Mesenchymal stem cell (in vitro differentiated cells and primary cell): ENCODE results near the gene HDAC4.

Source experiments
- DNase-seq: peaks from one replicate; pipeline ENCODE4 v3.0.0-alpha.2; 2013
- H2AFZ ChIP-seq: one replicate; pipeline ENCODE4 v1.6.1; 2013; ENCODE audit warnings: low read depth, mild to moderate bottlenecking, control low read depth, inconsistent platforms, low read length, moderate library complexity
- H2AK5ac ChIP-seq: 2 replicates; pipeline ENCODE4 v1.6.1; 2013; ENCODE audit warnings: low read length, moderate library complexity, mild to moderate bottlenecking, inconsistent platforms; ENCODE audit not compliant: severe bottlenecking
- H2BK120ac ChIP-seq: one replicate; pipeline ENCODE4 v1.6.1; 2013; ENCODE audit warnings: low read depth, mild to moderate bottlenecking, inconsistent platforms, low read length, moderate library complexity
- H2BK12ac ChIP-seq, 2 experiments: one replicate each; pipeline ENCODE4 v1.6.1; 2013; ENCODE audit warnings: inconsistent platforms in 2 of 2, low read length in 2 of 2, mild to moderate bottlenecking in 2 of 2, moderate library complexity in 2 of 2, control low read depth in 1 of 2
- H2BK15ac ChIP-seq: one replicate; pipeline ENCODE4 v1.6.1; 2013; ENCODE audit warnings: mild to moderate bottlenecking, low read depth, inconsistent platforms; ENCODE audit not compliant: poor library complexity, severe bottlenecking
- H2BK5ac ChIP-seq: 2 replicates; pipeline ENCODE4 v1.6.1; 2013; ENCODE audit warnings: low read depth, mild to moderate bottlenecking, low read length, control low read depth, inconsistent platforms; ENCODE audit not compliant: poor library complexity, severe bottlenecking
- H3K14ac ChIP-seq, 2 experiments: one replicate each; pipeline ENCODE4 v1.6.1; 2013; ENCODE audit warnings: inconsistent platforms in 2 of 2, low read length in 2 of 2, control low read depth in 1 of 2, mild to moderate bottlenecking in 1 of 2, moderate library complexity in 1 of 2
- H3K18ac ChIP-seq, 2 experiments: one replicate each; pipeline ENCODE4 v1.6.1; 2013; ENCODE audit warnings: inconsistent platforms in 2 of 2, low read length in 2 of 2, control low read depth in 1 of 2, low read depth in 1 of 2, mild to moderate bottlenecking in 1 of 2
- H3K23ac ChIP-seq, 2 experiments: one replicate each; pipeline ENCODE4 v1.6.1; 2013; ENCODE audit warnings: inconsistent platforms in 2 of 2, low read length in 2 of 2, mild to moderate bottlenecking in 2 of 2, moderate library complexity in 2 of 2, control low read depth in 1 of 2
- H3K27ac ChIP-seq: 2 replicates; pipeline ENCODE4 v1.5.1; 2013; ENCODE audit warnings: mild to moderate bottlenecking, moderate library complexity, low read length, control low read depth, inconsistent platforms; ENCODE audit not compliant: poor library complexity, severe bottlenecking
- H3K27me3 ChIP-seq, 2 experiments: 2 replicates each; pipeline versions ENCODE4 v1.6.1 to v1.7.0; 2013; ENCODE audit warnings: low read length in 2 of 2, mild to moderate bottlenecking in 2 of 2, moderate library complexity in 2 of 2, control low read depth in 1 of 2, inconsistent platforms in 1 of 2; ENCODE audit not compliant: control insufficient read depth in 1 of 2, insufficient read depth in 1 of 2
- H3K36me3 ChIP-seq, 2 experiments: 2 replicates each; pipeline versions ENCODE4 v1.6.1 to v1.7.0; 2013; ENCODE audit warnings: low read length in 2 of 2, control low read depth in 1 of 2, inconsistent platforms in 1 of 2, low read depth in 1 of 2, mild to moderate bottlenecking in 1 of 2; ENCODE audit not compliant: insufficient read depth in 2 of 2, control insufficient read depth in 1 of 2
- H3K4ac ChIP-seq, 2 experiments: one replicate each; pipeline ENCODE4 v1.6.1; 2013; ENCODE audit warnings: inconsistent platforms in 2 of 2, low read length in 2 of 2, mild to moderate bottlenecking in 2 of 2, moderate library complexity in 2 of 2, control low read depth in 1 of 2, low read depth in 1 of 2
- H3K4me1 ChIP-seq: 2 replicates; pipeline ENCODE4 v1.6.1; 2013; ENCODE audit warnings: low read depth, low read length, control low read depth; ENCODE audit not compliant: control insufficient read depth, insufficient read depth
- H3K4me2 ChIP-seq: 2 replicates; pipeline ENCODE4 v1.6.1; 2013; ENCODE audit warnings: low read length, mild to moderate bottlenecking, inconsistent platforms; ENCODE audit not compliant: poor library complexity, severe bottlenecking
- H3K4me3 ChIP-seq, 2 experiments: 2 replicates each; pipeline versions ENCODE4 v1.5.1 to v1.7.0; 2013; ENCODE audit warnings: low read length in 2 of 2, mild to moderate bottlenecking in 2 of 2, control low read depth in 1 of 2, low read depth in 1 of 2; ENCODE audit not compliant: insufficient read depth in 1 of 2
- H3K79me1 ChIP-seq: replicated peaks from 2 replicates; pipeline ENCODE4 v1.6.1; 2013; ENCODE audit warnings: mild to moderate bottlenecking, control low read depth, low read length, inconsistent platforms; ENCODE audit not compliant: poor library complexity, severe bottlenecking
- H3K9ac ChIP-seq: 2 replicates; pipeline ENCODE4 v1.7.0; 2013; ENCODE audit warnings: mild to moderate bottlenecking, low read length, moderate library complexity
- H3K9me3 ChIP-seq: 2 replicates; pipeline ENCODE4 v1.7.0; 2013; ENCODE audit warnings: mild to moderate bottlenecking, low read length; ENCODE audit not compliant: control insufficient read depth
- H4K8ac ChIP-seq: one replicate; pipeline ENCODE4 v1.6.1; 2013; ENCODE audit warnings: inconsistent platforms, mild to moderate bottlenecking, low read length, moderate library complexity
- H4K91ac ChIP-seq: one replicate; pipeline ENCODE4 v1.6.1; 2013; ENCODE audit warnings: mild to moderate bottlenecking, low read length, inconsistent platforms
- WGBS: methylation state at CpG from one replicate; pipeline ENCODE4 v1.1.7; 2013; ENCODE audit warnings: mixed read lengths; 5-methylcytosine and 5-hydroxymethylcytosine counted together

HDAC4 gene

GRCh38 chr2:239151201-239152131 lies 249.4 kb downstream of the HDAC4 start:
- Histone ChIP-seq H3K27me3 (no peaks in the 10 kb centered on the region), H3K4me3 (no peak overlapping the region), H3K18ac (no peak overlapping the region), H3K4ac (no peak overlapping the region), H3K4me2 (no peak overlapping the region), H2AFZ (no peak overlapping the region), H2BK120ac (no peak overlapping the region), H3K4me1 (peaks cover 2% of the 10 kb centered on the region), H4K91ac (no peak overlapping the region), H2BK5ac (no peak overlapping the region), H3K23ac (no peak overlapping the region), H3K79me1 (no peaks in the 10 kb centered on the region), H3K9me3 (no peaks in the 10 kb centered on the region), H3K27ac (no peak overlapping the region), H2AK5ac (no peak overlapping the region), H3K14ac (no peak overlapping the region), H4K8ac (no peak overlapping the region), H2BK12ac (no peak overlapping the region), H3K36me3 (peaks cover 45 to 73% of the 10 kb centered on the region in 2 experiments), H3K9ac (peak overlapping the region; percentile 74), H2BK15ac (no peak overlapping the region)
- no peak for DNase-seq
- 96% methylated on average over 15 of the region's 16 CpGs for WGBS

- Histone ChIP-seq H3K27ac (no peak overlapping the region), H3K4me1 (peaks cover 2% of the 10 kb centered on the region), H3K9me3 (no peaks in the 10 kb centered on the region), H2AFZ (no peak overlapping the region), H3K27me3 (no peaks in the 10 kb centered on the region), H2BK5ac (no peak overlapping the region), H3K14ac (no peak overlapping the region), H3K79me1 (no peaks in the 10 kb centered on the region), H2BK12ac (no peak overlapping the region), H2BK15ac (no peak overlapping the region), H3K4ac (peak overlapping the region in 1 of 2 experiments; percentile 3), H4K91ac (no peak overlapping the region), H3K9ac (no peak overlapping the region), H3K23ac (no peak overlapping the region), H3K18ac (no peak overlapping the region), H2BK120ac (no peak overlapping the region), H4K8ac (no peak overlapping the region), H3K4me3 (no peak overlapping the region), H3K4me2 (no peak overlapping the region), H3K36me3 (peaks cover 41 to 69% of the 10 kb centered on the region in 2 experiments), H2AK5ac (no peak overlapping the region)
- no peak for DNase-seq
- 90% methylated on average over 9 of the region's 9 CpGs for WGBS
Observed at GRCh38 chr2:239150125-239151011, 250.5 kb downstream of the HDAC4 start.

GRCh38 chr2:239149501-239149900 lies 251.3 kb downstream of the HDAC4 start:
- no peak for DNase-seq
- no peak overlapping the region for H3K18ac ChIP-seq
- no peak overlapping the region for H2AK5ac ChIP-seq
- no peak overlapping the region for H2BK12ac ChIP-seq
- no peak overlapping the region for H3K23ac ChIP-seq
- H3K36me3 ChIP-seq = peaks cover 38 to 70% of the 10 kb centered on the region in 2 experiments
- H3K4me1 ChIP-seq = peaks cover 2% of the 10 kb centered on the region
- H4K91ac ChIP-seq = no peak overlapping the region
- no peak overlapping the region for H2BK5ac ChIP-seq
- no peak overlapping the region for H3K27ac ChIP-seq
- no peak overlapping the region for H3K4me2 ChIP-seq
- H3K27me3 ChIP-seq = no peaks in the 10 kb centered on the region
- no peaks in the 10 kb centered on the region for H3K9me3 ChIP-seq
- no peak overlapping the region for H3K9ac ChIP-seq
- H3K4me3 ChIP-seq = no peak overlapping the region
- 94% methylated on average over 11 of the region's 17 CpGs for WGBS
- no peak overlapping the region for H3K14ac ChIP-seq
- H3K79me1 ChIP-seq = no peaks in the 10 kb centered on the region
- H2BK120ac ChIP-seq = no peak overlapping the region
- no peak overlapping the region for H2BK15ac ChIP-seq
- H4K8ac ChIP-seq = no peak overlapping the region
- no peak overlapping the region for H2AFZ ChIP-seq
- no peak overlapping the region for H3K4ac ChIP-seq
